SK-N-MC (cell line): ENCODE measurements around the gene C6orf15.

ENCODE experiments used
- EZH2 ChIP-seq: fragments of 200-600 bp; sonication (generic); IDR thresholded peaks from one replicate; pipeline ENCODE4 v1.6.1; 2017; ENCODE audit warnings: antibody characterized with exemption
- FOXP2 ChIP-seq: optimal IDR thresholded peaks from 2 replicates; pipeline ENCODE3; 2011; ENCODE audit warnings: mild to moderate bottlenecking, moderate library complexity; ENCODE audit not compliant: insufficient read depth; ENCODE audit errors: extremely low read length, control extremely low read depth
- POLR2AphosphoS5 ChIP-seq: IDR thresholded peaks from 2 replicates; pipeline ENCODE4 v1.6.1; 2012; ENCODE audit warnings: mild to moderate bottlenecking, low read depth, low read length, borderline replicate concordance

GRCh38 chr6:31090973-31091364, 21.4 kb downstream of the C6orf15 start:
- no peak for TF ChIP-seq FOXP2
- no peak for TF ChIP-seq EZH2
- TF ChIP-seq POLR2AphosphoS5 = no peak
